Peyer's patch (tissue), 4 donors: ENCODE measurements around the gene AHRR. TPM values are rescaled to one million over a fixed set of nuclear protein-coding genes. Genes with fewer than 3 reads are reported as not detected.

Experiments used
- DNase-seq, 3 donors: peaks; one replicate each; pipeline ENCODE4 v3.0.0-alpha.2; 2017 to 2019
- H3K27ac ChIP-seq, 4 donors: fragments of 200-600 bp; sonication (generic); one replicate each; pipeline ENCODE4 v1.5.1; 2016 to 2019
- H3K27me3 ChIP-seq, 2 donors: fragments of 200-600 bp; sonication (generic); one replicate each; pipeline ENCODE4 v1.5.1; 2019
- H3K36me3 ChIP-seq, 3 donors: fragments of 200-600 bp; sonication (generic); one replicate each; pipeline ENCODE4 v1.5.1; 2016 to 2019
- H3K4me1 ChIP-seq, 4 donors: fragments of 200-600 bp; sonication (generic); one replicate each; pipeline ENCODE4 v1.5.1; 2016 to 2019
- H3K4me3 ChIP-seq, 4 donors: fragments of 200-600 bp; sonication (generic); 1 replicate in 3 of 4; 2 replicates in 1 of 4; pipeline ENCODE4 v1.5.1; 2016 to 2019; ENCODE audit warnings: mild to moderate bottlenecking in 1 of 4
- H3K9me3 ChIP-seq, 4 donors: fragments of 200-600 bp; sonication (generic); one replicate each; pipeline ENCODE4 v1.5.1; 2016 to 2019; ENCODE audit warnings: mild to moderate bottlenecking in 1 of 4
- POLR2A ChIP-seq, 2 donors: fragments of 450-650 bp; IDR thresholded peaks; one replicate each; pipeline ENCODE4 v1.5.1; 2017; ENCODE audit warnings: antibody characterized with exemption in 2 of 2, mild to moderate bottlenecking in 2 of 2, moderate library complexity in 2 of 2
- total RNA-seq, 4 donors: library from RNA; depleted of rRNA; stranded (reverse); fragments of >200 nt; gene quantifications; one replicate each; pipeline ENCODE4 v1.1.0, GENCODE V29; 2016
- TF ChIP-seq, protein P1 (sequence below), 6 experiments: fragments of 450-650 bp in 4 of 6; fragments of 200-600 bp in 2 of 6; sonication (generic) in 1 of 6; IDR thresholded peaks; one replicate each; pipeline ENCODE4 v1.5.1; 2017 to 2019; ENCODE audit warnings: antibody characterized with exemption in 6 of 6, mild to moderate bottlenecking in 3 of 6, moderate library complexity in 1 of 6

AHRR gene
- total RNA-seq, 4 donors from 2014 or later: 1.6 to 28.1 (median 2.4) TPM

DNA sequence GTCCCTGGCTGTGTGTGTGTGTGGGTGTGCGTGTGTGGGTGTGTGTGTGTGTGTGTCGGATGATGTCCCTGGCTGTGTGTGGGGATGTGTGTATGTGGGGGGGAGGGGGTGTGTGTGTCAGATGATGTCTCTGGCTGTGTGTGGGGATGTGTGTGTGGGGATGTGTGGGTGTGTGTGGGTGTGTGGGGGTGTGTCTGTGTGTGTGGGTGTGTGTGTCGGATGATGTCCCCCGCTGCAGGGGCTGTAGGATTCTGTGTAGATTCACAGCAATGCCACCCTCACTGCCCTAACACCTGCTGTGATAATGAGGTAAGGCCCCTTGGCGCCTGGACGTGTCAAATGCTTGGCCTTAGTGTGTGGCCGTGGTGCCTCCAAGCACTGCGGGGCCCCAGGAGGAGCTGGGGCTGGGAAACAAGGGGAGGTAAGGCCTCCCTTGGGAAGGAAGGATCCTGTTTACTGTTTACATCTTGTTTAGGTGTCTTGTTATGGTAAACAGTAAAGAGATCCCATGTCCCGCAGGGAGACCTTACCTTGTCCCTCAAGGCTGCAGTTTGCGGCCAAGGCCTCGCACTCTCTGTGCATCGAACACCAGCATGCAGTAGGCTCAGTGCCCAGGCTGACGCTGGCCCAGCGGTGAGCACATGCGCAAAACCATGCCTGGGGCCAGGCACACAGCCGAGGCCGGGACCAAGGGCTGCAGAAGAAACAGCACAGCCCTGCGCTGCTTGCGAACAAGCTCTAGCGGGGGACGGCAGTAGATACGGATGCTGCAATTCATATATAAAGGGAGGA lies 24.1 kb downstream of the AHRR start:
- Histone ChIP-seq H3K9me3 (no peaks in the 10 kb centered on the region), H3K27ac (peak overlapping the region in 1 of 4 donors; percentile 19), H3K4me3 (no peak overlapping the region), H3K36me3 (no peaks in the 10 kb centered on the region), H3K4me1 (no peaks in the 10 kb centered on the region), H3K27me3 (no peaks in the 10 kb centered on the region)
- no peak for DNase-seq
- TF ChIP-seq, protein P1, sequence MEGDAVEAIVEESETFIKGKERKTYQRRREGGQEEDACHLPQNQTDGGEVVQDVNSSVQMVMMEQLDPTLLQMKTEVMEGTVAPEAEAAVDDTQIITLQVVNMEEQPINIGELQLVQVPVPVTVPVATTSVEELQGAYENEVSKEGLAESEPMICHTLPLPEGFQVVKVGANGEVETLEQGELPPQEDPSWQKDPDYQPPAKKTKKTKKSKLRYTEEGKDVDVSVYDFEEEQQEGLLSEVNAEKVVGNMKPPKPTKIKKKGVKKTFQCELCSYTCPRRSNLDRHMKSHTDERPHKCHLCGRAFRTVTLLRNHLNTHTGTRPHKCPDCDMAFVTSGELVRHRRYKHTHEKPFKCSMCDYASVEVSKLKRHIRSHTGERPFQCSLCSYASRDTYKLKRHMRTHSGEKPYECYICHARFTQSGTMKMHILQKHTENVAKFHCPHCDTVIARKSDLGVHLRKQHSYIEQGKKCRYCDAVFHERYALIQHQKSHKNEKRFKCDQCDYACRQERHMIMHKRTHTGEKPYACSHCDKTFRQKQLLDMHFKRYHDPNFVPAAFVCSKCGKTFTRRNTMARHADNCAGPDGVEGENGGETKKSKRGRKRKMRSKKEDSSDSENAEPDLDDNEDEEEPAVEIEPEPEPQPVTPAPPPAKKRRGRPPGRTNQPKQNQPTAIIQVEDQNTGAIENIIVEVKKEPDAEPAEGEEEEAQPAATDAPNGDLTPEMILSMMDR (IDR thresholded peaks at IDR 0.05): no peak
- TF ChIP-seq POLR2A (IDR thresholded peaks at IDR 0.05): no peak

DNA sequence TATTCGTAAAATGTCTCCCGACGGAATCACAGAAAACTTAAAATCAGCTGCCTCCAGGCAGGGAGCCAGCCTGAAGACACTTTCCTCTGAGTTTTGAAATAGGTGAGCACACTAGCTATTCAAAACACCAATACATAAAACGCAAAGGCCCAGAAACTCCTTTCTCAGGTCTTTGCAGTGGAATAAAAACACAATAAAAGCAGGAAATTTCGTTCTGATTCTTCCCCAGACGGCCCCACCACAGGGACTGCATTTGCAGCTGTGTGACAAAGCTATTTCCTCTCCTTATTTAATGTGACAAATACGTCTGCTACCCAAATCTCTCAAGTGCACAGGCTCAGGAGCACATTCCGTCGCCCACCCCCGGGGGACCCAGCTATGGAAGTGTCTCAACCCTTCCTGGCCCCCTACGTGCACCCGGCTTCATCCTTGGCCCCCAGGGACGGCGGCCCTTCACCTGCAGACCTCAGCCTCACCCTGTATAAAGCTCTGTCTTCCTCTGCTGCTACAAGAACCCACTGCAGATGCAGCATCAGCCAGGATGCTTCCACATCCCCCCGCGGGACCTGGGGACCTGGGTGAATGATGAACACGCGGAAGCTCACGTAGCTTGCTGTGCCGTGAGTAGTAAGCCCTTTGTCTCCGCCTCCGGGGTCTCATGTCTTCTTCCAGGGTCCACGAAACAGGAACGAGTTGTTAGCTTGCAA lies 24.9 kb downstream of the AHRR start:
- peak overlapping the region in 1 of 4 donors; percentile 19 for H3K27ac ChIP-seq
- no peaks in the 10 kb centered on the region for H3K9me3 ChIP-seq
- no peaks in the 10 kb centered on the region for H3K36me3 ChIP-seq
- no peaks in the 10 kb centered on the region for H3K27me3 ChIP-seq
- no peak for TF ChIP-seq POLR2A (IDR thresholded peaks at IDR 0.05)
- TF ChIP-seq, protein P1 (IDR thresholded peaks at IDR 0.05): no peak
- no peaks in the 10 kb centered on the region for H3K4me1 ChIP-seq
- DNase-seq: no peak
- no peak overlapping the region for H3K4me3 ChIP-seq

DNA sequence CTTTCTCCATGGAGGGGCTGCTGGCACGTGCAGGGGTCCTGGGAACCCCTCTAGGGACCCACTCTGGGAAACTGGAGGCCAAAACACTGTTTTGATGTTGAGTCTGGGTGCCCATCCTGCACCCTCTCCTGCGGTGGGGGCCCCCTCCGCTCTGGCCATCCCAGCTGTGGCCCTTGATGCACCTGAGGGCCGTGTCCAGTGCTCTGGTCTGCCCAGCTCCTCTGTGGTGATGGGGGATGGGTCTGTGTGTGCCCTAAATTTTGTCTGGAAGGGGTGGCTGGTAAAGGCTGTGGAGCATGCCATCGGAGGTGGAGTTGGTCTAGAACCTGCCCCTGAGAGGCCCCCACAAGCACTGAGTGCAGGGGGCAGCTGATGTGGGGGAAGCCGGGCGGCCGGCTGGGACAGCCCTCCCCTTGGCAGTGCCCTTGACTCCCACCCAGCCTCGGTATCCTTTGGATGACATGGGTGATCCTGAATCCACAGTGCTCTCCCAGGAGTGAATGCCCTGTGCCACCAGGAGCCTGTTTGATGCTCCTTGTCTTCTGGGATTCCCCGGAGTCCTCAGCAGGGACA lies 26.3 kb downstream of the AHRR start:
- no peak for DNase-seq
- H3K4me1 ChIP-seq: no peaks in the 10 kb centered on the region
- TF ChIP-seq POLR2A (IDR thresholded peaks at IDR 0.05): no peak
- TF ChIP-seq, protein P1 (IDR thresholded peaks at IDR 0.05): no peak

DNA sequence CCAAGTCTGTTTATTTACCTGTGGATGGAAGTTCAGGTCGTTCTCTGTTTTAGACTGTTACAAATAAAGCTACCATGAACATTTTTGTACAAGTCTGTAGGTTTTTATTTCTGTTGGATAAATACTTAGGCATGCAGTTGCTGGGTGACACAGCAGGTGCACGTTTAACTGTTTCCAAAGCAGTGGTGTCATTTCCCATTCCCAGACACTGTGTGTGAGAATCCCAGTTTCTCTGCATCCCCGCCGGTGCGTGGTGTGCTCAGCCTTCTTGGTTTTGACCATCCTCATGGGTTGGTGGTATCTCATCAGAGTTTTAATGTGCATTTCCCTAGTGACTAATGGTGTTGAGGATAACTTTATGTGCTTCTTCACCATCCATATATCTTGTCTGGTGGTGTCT lies 27.2 kb downstream of the AHRR start:
- no peak for TF ChIP-seq POLR2A (IDR thresholded peaks at IDR 0.05)
- TF ChIP-seq, protein P1 (IDR thresholded peaks at IDR 0.05): no peak
- DNase-seq: no peak
- no peak overlapping the region for H3K27ac ChIP-seq
- H3K4me3 ChIP-seq: no peak overlapping the region
- H3K9me3 ChIP-seq: no peaks in the 10 kb centered on the region
- no peaks in the 10 kb centered on the region for H3K27me3 ChIP-seq
- no peaks in the 10 kb centered on the region for H3K36me3 ChIP-seq
- H3K4me1 ChIP-seq: no peaks in the 10 kb centered on the region

More for the DNA sequence above, 26.3 kb downstream of the AHRR start:
- Histone ChIP-seq H3K36me3 (no peaks in the 10 kb centered on the region), H3K9me3 (no peaks in the 10 kb centered on the region), H3K4me3 (no peak overlapping the region), H3K27ac (no peak overlapping the region), H3K27me3 (no peaks in the 10 kb centered on the region)

DNA sequence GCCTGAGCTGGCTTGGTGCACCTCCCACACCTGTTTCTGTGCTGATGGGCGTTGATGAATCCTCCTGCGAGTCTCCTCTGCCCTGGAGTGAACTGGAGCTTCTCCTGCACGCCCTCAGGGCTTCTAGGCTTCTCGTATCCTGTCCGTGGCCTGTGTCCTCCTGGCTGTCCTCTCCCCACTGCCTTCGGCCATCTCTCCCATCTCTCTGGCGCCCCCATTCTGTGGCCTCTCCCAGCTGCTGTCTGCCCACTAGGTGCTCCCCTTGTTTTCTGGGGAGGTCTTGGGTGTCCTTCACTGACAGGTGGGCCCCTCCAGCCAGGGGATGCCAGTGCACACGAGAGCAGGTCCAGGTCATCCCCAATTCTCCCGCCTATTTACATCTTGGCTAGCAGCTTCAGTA lies 28.8 kb downstream of the AHRR start:
- DNase-seq: no peak
- Histone ChIP-seq H3K4me3 (no peak overlapping the region), H3K27me3 (no peaks in the 10 kb centered on the region)

More for the DNA sequence above, 28.8 kb downstream of the AHRR start:
- Histone ChIP-seq H3K36me3 (no peaks in the 10 kb centered on the region), H3K4me1 (no peaks in the 10 kb centered on the region), H3K27ac (no peak overlapping the region), H3K9me3 (no peaks in the 10 kb centered on the region)
- TF ChIP-seq POLR2A (IDR thresholded peaks at IDR 0.05): no peak
- TF ChIP-seq, protein P1 (IDR thresholded peaks at IDR 0.05): no peak
